ENCODE data around the gene PFN3. TPM values are rescaled to one million over a fixed set of nuclear protein-coding genes. Genes with fewer than 3 reads are reported as not detected.

Gene PFN3
- not detected for polyA plus RNA-seq (2013, experiment 1 of 2; ENCODE audit: insufficient read length)
- polyA plus RNA-seq (2013, experiment 2 of 2; ENCODE audit: insufficient read length), result not detected

DNA sequence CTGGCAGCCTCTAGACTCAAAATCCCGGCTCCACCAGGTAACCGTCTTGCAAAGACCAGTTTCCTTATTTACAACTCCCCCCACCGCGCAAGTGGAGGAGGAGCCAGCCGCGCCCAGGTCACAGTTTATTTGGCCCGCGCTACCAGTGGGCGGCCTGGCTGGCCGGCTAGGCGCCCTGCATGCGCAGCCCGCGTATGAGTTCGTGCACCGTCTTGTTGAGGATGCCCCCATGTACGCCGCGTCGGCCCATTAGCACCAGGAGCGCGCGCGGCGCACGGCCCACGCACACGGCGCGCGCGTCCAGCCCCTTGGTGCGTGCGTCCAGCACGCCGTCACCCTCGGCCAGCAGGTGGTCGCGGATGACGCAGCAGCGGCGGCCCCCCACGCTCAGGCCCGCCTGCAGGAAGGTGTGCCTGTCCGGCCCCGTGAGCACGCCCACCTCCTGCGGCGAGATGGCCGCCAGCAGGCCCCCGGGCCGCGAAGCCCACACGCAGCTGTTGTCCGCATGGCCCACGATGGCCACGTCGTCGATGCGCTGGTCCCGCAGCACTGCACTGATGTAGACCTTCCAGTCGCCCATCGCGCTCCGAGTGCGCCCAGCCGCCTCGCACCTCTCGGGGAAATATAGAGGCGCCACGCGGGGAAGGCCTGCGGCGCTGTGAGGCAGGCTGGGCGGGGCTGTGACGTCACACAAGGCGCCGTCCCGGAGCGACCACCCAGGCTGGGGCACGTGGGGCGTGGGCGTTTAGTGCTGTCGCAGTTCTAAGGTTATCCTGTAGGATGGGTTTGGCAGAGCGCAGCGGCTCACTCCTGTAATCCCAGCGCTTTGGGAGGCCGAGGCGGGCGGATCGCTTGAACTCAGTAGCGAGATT is at the start of gene PFN3:
PFN3 (minus strand) TSS at position 665 of the 872 bp plus-strand sequence; CDS start at position 580, 85 bp downstream.
- DNase-seq, result peak; percentile 43

DNA sequence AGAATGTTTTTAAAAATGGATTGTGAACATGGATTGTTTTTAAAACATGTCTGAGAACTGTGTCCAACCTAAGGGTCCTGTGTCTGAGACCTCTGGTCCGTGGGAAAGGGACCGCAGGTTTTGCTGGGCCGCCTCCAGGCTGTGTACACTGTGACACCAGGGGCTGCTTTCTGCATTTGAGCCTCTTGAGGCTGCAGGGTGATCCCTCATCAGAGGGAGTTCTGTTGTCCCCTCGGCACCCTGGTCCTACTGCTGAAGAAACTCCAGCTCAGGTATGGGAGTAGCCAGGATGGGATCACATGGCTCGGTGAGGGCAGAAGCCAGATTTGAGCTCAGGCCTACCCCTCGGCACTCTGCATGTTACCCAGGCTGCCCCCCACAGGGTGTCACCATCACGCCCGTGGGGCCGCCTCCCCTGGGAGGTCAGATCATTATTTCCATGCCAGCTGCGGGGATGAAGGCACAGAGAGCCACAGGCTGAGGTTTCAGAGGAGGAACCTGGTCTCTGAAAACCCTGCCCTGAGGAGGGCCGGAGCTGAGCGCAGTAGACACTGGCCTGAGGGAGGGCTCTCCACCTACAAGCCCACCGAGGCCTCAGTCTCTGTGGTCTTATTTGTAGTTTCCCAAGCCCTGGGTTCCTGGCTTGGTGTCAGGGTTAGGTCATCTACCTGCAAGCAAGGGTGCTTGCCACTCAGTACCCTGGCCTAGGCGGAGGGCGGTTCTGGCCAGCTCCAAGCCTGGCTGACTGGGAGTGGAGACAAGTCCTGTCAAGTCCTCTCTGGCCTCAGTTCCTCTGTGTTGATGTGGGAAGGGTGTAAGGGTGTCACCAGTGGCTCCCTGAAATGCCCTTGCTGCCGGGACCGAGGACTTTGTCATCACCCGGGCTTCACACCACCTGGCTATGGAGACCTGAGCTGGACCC is 48.9 kb upstream of the PFN3 start:
- DNase-seq, result no peak

DNA sequence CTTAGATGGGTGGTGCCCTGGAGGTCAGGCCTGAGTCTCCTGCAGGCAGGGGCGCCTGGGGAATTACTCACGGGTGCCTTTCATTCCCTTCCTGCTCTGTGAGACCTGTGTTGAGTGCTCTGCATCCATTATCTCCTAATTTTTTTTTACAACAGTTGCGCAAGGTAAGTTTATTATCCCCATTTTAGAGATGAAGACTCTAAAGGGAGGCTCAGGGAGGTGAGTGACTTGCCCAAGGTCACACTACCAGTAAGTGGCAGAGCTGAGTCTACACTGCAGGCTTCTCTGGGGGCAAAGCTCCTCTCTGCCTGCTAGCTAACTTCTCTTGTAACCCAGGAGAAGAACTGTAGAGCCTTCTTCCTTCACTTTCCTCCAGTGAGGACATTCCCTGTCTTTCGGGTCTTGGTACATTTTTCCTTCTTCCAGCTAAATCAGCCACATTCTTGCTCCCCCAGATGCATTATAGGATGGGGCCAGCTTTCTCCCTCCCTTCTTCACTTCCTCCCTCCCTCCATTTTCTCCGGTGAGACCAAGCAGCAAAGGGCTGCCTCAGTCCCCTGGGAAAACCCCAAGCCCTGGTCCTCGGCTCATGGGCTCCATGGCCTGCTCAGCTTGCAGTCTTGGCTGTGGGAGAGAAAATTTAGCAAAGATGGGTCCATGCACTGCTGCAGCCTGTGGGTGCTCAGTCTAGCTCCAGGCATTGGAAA is 47.9 kb upstream of the PFN3 start:
- no peak for DNase-seq

DNA sequence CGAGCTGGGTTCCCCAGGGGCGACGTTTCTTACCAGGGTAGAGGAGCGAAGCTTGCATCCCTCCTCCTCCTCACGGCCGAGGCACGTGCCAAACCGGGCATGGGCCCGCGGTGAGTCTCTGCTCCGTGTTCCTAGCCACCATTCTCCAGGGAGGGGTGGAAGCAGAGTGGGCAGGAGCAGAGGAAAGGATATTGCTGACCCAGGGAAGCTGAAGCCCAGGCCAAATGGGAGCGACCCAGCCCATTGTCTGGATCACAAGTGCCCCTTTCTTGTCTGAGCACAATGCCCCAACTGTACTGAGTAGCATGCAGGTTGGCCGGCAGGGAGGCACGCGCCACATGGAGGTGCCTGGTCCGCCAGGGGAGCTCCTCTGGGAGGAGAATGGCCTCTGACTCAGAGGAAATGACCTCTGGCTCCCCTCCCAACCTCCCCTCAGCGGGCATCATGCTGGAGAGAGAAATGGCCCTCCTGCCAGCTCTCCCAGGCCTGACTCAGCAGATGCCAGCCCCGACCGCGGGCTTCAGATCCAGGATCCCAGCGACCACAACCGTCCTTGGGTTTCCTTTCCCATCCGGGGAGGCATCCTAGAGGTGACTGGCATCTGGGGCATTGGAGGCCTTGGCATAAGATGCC is 47.3 kb upstream of the PFN3 start:
- peak; percentile 75 for DNase-seq

DNA sequence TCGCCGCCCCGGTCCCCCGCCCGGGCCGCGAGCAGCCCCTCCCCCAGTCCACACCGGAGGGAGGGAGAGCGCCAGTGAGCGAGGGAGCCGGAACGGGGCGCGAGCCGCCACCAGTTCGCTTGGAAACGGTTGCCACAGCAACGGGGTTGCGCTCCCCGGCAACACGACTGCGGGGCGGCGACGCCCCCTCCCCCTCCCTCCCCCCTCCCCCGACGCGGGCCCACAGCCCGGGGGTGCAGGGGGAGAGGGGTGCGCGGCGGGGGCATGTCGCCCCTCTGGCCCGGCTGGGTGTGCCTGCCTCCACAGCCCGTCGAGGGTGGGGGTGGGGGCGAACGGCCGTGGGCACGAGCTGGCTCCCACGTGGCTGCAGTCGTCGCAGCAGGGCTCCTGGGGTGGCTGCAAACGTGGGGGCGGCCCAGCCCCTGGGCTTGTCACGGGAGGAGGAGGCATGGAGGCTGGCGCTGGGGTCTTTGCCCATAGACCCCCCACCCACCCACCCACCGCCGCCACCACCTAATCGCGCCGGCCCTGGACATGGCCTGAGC is 46.7 kb upstream of the PFN3 start:
- peak; percentile 46 for DNase-seq

DNA sequence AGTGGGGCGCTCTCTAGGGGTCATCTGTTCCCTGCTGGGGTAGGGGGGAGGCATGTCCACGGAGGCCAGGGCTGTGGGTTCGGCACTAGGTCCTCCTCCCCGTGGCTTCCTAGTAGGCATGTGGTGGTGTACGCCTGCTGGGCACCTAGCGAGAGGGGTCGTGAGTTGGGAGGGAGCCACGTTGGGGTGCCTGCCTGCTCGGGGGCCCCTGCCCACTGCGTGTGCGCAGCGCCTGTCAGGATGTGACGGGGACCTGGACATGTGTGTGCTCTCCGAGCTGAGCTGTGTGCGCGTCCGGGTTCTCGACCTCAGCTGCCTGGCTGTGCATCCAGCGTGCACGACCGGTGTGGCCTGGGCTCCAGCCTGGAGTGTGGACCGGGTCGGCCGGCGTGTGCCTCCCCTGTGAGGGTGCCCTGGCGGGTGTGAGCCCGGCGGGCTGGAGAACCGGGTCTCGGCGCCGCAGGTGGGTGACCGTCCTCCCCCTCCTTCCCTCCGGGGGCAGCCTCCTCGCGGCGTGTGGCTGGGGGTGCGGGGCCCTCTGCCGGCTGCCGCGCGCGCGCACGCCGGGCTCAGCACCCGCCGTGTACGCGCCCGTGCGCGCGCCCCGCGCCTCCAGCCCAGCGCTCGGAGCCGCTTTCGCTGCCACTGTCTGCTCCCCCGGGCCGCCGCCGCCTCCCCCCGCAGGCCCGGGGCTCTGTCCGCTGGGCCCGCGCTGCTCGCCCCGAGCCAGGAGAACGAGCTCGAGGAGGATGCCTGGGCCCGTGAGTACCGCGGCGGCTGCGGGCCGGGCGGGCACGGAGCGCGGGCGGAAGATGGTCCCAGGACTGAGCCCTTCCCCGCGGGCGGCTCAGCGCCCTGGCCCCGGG is 46.0 kb upstream of the PFN3 start, which contains the start of gene PRR7:
PRR7 (plus strand) TSS at position 615 of the 866 bp plus-strand sequence. CDS start 8,254 bp downstream, outside the sequence.
- peak; percentile 74 for DNase-seq

GRCh38 chr5:177445917-177446199 is 45.4 kb upstream of the PFN3 start:
- no peak for DNase-seq

- DNase-seq, result no peak
Measured at GRCh38 chr5:177445052-177445916, 44.8 kb upstream of the PFN3 start.

GRCh38 chr5:177444106-177445051 is 43.9 kb upstream of the PFN3 start:
- DNase-seq, result no peak

- no peak for DNase-seq
Measured at GRCh38 chr5:177443144-177443983, 42.9 kb upstream of the PFN3 start.

DNA sequence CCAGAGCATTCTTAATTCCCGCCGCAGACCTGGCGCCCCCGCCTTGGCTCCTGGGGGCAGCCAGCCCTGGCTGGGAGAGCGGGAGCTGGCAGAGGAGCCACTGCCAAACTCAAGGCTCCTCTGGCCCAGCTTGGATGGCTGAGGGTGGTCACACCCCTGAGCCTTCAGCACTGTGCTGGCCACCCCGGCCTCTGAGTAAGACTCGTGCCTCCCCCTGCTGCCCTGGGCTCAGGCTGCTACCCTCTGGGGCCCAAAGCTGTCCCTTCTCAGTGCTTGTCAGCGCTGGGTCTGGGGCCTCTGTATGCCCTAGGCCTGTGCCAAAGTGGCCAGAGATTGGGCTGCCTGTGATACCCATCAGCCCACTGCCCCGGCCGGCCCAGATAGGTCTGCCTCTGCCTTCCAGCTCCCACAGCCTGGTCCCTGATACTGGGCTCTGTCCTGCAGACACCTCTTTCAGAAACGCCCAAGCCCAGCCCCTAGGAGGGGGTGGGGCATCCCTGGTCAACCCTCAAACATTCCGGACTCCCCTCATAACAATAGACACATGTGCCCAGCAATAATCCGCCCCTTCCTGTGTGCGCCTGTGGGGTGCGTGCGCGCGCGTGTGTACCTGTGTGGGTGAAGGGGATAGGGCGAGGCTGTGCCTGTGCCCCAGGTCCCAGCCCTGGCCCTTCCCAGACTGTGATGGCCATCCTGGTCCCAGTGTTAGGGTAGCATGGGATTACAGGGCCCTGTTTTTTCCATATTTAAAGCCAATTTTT is 41.8 kb upstream of the PFN3 start:
- DNase-seq, result no peak

- no peak for DNase-seq
Measured at GRCh38 chr5:177440990-177441780, 40.7 kb upstream of the PFN3 start.

DNA sequence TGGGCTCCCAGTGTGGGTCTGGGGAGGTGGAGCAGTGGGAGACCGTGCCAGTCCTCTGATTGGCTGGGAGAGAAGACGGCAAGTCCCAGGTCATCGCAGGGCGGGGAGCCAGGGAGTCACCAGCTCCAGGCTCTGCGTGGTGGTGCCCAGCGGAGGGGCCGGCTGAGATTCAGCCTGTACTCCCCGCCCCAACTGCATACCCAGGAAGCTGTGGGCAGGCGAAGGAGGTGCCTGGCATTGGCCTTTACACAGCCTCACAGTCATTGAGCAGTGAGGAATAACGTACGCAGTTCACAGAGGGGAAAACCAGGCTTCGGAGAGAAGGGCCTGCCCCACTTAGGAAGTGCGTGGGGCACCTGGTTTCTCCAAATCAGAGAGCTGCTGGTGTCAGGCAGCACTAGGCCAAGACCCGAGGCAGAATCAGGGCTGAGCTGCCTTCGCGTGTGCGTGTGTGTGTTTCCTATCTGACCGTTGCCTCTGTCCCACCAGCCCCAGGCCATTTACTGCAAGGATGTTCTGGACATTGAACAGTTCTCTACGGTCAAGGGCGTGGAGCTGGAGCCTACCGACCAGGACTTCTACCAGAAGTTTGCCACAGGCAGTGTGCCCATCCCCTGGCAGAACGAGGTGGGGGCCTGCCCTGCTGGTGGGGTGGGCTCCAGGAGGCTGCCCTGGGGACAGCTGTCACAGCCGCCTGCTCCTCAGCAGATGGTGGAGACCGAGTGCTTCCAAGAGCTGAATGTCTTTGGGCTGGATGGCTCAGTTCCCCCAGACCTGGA is 39.9 kb upstream of the PFN3 start:
- DNase-seq, result no peak

GRCh38 chr5:177439518-177440053 is 39.1 kb upstream of the PFN3 start:
- DNase-seq, result no peak

DNA sequence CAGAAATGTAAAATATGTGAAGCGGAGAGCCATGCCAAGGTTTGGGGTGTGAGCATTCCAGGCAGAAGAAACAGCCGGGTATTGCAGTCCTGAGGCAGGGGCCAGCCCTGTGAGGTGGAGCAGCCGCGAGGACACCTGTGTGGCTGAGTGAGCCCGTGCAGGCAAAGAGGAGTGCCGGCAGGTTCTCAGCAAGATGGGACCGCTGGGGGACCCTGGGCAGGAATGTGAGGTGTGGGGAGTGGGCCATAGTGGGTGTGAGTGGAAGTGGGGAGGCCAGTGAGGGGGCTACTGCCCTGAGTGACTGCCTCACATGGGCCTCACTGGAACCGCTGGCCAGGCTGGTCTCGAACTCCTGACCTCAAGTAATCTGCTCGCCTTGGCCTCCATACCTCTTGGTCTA is 38.0 kb upstream of the PFN3 start:
- DNase-seq, result no peak

Measured in fibroblast of skin of scalp (primary cell).